ENCODE results near the gene DMKN.

Gene DMKN

GRCh38 chr19:35447606-35448469 lies 65.6 kb downstream of the DMKN start, which contains the start of gene FFAR2:
FFAR2 (plus strand) TSS chr19:35448257; CDS start chr19:35449715, 1,458 bp downstream.
- WGBS, 2 experiments (ENCODE audit: insufficient coverage in 2 of 2): 90 to 94% methylated on average over 9 to 11 of the region's 12 CpGs
- Histone ChIP-seq H3K9me3 (ENCODE audit: control insufficient read depth, low read length) (no peaks in the 10 kb centered on the region), H3K4me3 (ENCODE audit: extremely low read depth, insufficient read depth, low read length, poor library complexity, severe bottlenecking) (no peak within 1 kb of the TSS), H3K4me1 (ENCODE audit: control insufficient read depth, insufficient read depth, low read length, poor library complexity, severe bottlenecking) (no peaks in the 10 kb centered on the region), H3K36me3 (ENCODE audit: control insufficient read depth, insufficient read depth, low read length) (no peaks in the 10 kb centered on the region), H3K27ac (ENCODE audit: low read depth, low read length, severe bottlenecking) (no peak within 1 kb of the TSS)

All from mesodermal cell (in vitro differentiated cells).